OCI-LY3 (cell line): Measurements from ENCODE around the gene MET.
A peak's percentile ranks its signal among the peaks of the same experiment; 100 is the strongest.

ENCODE experiments used
- H2AFZ ChIP-seq: fragments of 200-600, 300-600 bp; shearing (Covaris generic); 2 replicates; pipeline ENCODE4 v1.6.0; 2014; ENCODE audit warnings: antibody characterized with exemption, low read depth, low read length
- H3K27ac ChIP-seq: fragments of 200-600, 300-600 bp; sonication (generic); 2 replicates; pipeline ENCODE4 v1.5.1; 2014; ENCODE audit warnings: mild to moderate bottlenecking, low read length, moderate library complexity, mixed read lengths
- H3K27me3 ChIP-seq: fragments of 200-600, 300-600 bp; sonication (generic); 2 replicates; pipeline ENCODE4 v1.6.1; 2014; ENCODE audit warnings: low read depth, low read length, mixed read lengths
- H3K36me3 ChIP-seq: fragments of 200-600, 300-600 bp; sonication (generic); replicated peaks from 2 replicates; pipeline ENCODE3; 2014; ENCODE audit warnings: low read depth, low read length, mixed read lengths
- H3K4me1 ChIP-seq: fragments of 300-600, 200-600 bp; sonication (generic); 2 replicates; pipeline ENCODE4 v1.6.1; 2014; ENCODE audit warnings: low read length, mixed read lengths
- H3K4me2 ChIP-seq: fragments of 200-600, 300-600 bp; sonication (generic); 2 replicates; pipeline ENCODE4 v1.6.1; 2014; ENCODE audit warnings: low read length, mixed read lengths
- H3K4me3 ChIP-seq: fragments of 300-600, 200-600 bp; sonication (generic); 2 replicates; pipeline ENCODE4 v1.5.1; 2014; ENCODE audit warnings: antibody characterized with exemption, mild to moderate bottlenecking, low read length, moderate library complexity
- H3K79me2 ChIP-seq: fragments of 300-600, 200-600 bp; shearing (Covaris generic); 2 replicates; pipeline ENCODE4 v1.6.1; 2014; ENCODE audit warnings: mild to moderate bottlenecking, low read length, mixed read lengths
- H3K9ac ChIP-seq: fragments of 300-600, 200-600 bp; shearing (Covaris generic); 2 replicates; pipeline ENCODE4 v1.6.0; 2014; ENCODE audit warnings: mild to moderate bottlenecking, low read length, moderate library complexity
- H3K9me3 ChIP-seq: fragments of 200-600, 300-600 bp; shearing (Covaris generic); 2 replicates; pipeline ENCODE4 v1.6.1; 2014; ENCODE audit warnings: low read length, mixed read lengths; ENCODE audit not compliant: insufficient read depth
- H4K20me1 ChIP-seq: fragments of 200-600, 300-600 bp; sonication (generic); 2 replicates; pipeline ENCODE4 v1.6.1; 2016; ENCODE audit warnings: low read length, mixed read lengths; ENCODE audit not compliant: insufficient read depth
- CTCF ChIP-seq: fragments of 200-600, 300-600 bp; sonication (generic); IDR thresholded peaks from 2 replicates; pipeline ENCODE4 v1.5.1; 2014; ENCODE audit warnings: antibody characterized with exemption, low read length, low read depth
- EZH2phosphoT487 ChIP-seq: fragments of 200-600 bp; shearing (Covaris generic); IDR thresholded peaks from 2 replicates; pipeline ENCODE4 v1.6.1; 2018; ENCODE audit warnings: antibody characterized with exemption, mixed run types, low read depth

Gene MET

GRCh38 chr7:116780521-116780920 is 108.5 kb downstream of the MET start:
- 0 out of 2 replicates have a peak overlapping the region, but pooled peaks have one; percentile 0 for H3K9ac ChIP-seq
- H4K20me1 ChIP-seq: no peaks in the 10 kb centered on the region
- no peaks in the 10 kb centered on the region for H3K27me3 ChIP-seq
- H2AFZ ChIP-seq: no peak overlapping the region
- no peak overlapping the region for H3K27ac ChIP-seq
- H3K79me2 ChIP-seq: no peaks in the 10 kb centered on the region
- peak overlapping the region; percentile 43 for H3K4me2 ChIP-seq
- no peak overlapping the region for H3K4me3 ChIP-seq
- peaks cover 18% of the 10 kb centered on the region for H3K36me3 ChIP-seq
- TF ChIP-seq CTCF: no peak
- TF ChIP-seq EZH2phosphoT487: no peak
- H3K9me3 ChIP-seq: no peaks in the 10 kb centered on the region
- H3K4me1 ChIP-seq: peaks cover 56% of the 10 kb centered on the region

DNA sequence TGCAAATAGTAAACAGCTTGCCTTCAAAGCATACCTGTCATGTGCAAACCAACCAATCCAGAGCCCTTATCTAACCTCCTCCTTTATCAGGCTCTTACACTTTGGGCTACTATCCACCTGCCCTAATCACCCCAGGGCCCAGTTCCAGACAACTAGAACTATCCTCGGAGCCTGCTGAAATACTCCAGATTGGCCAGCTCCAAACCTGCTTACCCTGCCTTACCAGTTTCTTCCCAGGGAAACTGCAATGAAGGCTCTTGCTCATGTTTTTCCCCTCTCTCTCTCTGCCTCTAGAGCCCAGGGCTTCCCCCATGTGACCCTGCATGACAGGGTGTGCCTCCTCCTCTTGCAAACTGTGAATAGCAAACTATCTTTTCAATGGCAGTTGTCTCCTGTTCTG is 109.0 kb downstream of the MET start:
- no peak overlapping the region for H2AFZ ChIP-seq
- H3K27ac ChIP-seq: no peak overlapping the region
- peaks cover 22% of the 10 kb centered on the region for H3K36me3 ChIP-seq
- no peaks in the 10 kb centered on the region for H3K9me3 ChIP-seq
- H3K79me2 ChIP-seq: no peaks in the 10 kb centered on the region
- peaks cover 53% of the 10 kb centered on the region for H3K4me1 ChIP-seq
- H4K20me1 ChIP-seq: no peaks in the 10 kb centered on the region
- H3K4me2 ChIP-seq: peak overlapping the region; percentile 43
- H3K27me3 ChIP-seq: no peaks in the 10 kb centered on the region
- H3K4me3 ChIP-seq: no peak overlapping the region
- TF ChIP-seq EZH2phosphoT487: no peak
- no peak for TF ChIP-seq CTCF
- no peak overlapping the region for H3K9ac ChIP-seq

- H3K9ac ChIP-seq: no peak overlapping the region
- no peaks in the 10 kb centered on the region for H3K27me3 ChIP-seq
- no peak overlapping the region for H3K27ac ChIP-seq
- no peak overlapping the region for H3K4me3 ChIP-seq
- no peak overlapping the region for H3K4me2 ChIP-seq
- peaks cover 53% of the 10 kb centered on the region for H3K4me1 ChIP-seq
- no peak overlapping the region for H2AFZ ChIP-seq
- no peaks in the 10 kb centered on the region for H3K9me3 ChIP-seq
- no peaks in the 10 kb centered on the region for H3K79me2 ChIP-seq
- TF ChIP-seq CTCF (no peak), EZH2phosphoT487 (no peak)
- no peaks in the 10 kb centered on the region for H4K20me1 ChIP-seq
- peaks cover 22% of the 10 kb centered on the region for H3K36me3 ChIP-seq
Observed at GRCh38 chr7:116781584-116781983, 109.6 kb downstream of the MET start.

- no peak overlapping the region for H3K4me3 ChIP-seq
- no peaks in the 10 kb centered on the region for H3K9me3 ChIP-seq
- H4K20me1 ChIP-seq: no peaks in the 10 kb centered on the region
- H3K4me2 ChIP-seq: no peak overlapping the region
- no peak for TF ChIP-seq EZH2phosphoT487
- TF ChIP-seq CTCF: no peak
- H3K27me3 ChIP-seq: no peaks in the 10 kb centered on the region
- H2AFZ ChIP-seq: no peak overlapping the region
- H3K36me3 ChIP-seq: peaks cover 22% of the 10 kb centered on the region
- H3K4me1 ChIP-seq: peaks cover 54% of the 10 kb centered on the region
- no peak overlapping the region for H3K27ac ChIP-seq
- no peak overlapping the region for H3K9ac ChIP-seq
- no peaks in the 10 kb centered on the region for H3K79me2 ChIP-seq
Observed at GRCh38 chr7:116782177-116782711, 110.2 kb downstream of the MET start.
